Measurements from ENCODE around the gene TMEM242.

The TMEM242 gene

DNA sequence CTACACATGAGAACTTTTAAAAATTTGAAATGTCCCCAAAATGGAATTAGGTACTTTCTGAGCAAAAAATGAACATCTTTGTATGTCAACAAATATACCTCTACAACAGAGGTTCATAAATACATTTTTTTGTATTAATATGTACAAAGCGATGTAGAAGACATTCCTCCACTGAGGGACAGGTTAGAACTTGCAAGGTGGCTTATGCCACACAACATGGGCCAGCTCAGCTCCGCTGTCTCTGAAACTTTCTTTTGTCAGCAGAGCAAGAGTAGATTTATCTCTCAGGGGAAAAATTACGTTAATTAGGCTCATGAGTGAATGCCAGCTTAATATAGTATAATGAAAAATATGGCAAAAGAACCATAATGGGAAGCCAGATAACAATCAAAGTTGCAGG is 10.6 kb upstream of the TMEM242 start:
- H3K36me3 ChIP-seq (ENCODE audit: control insufficient read depth, low read length): no peaks in the 10 kb centered on the region
- no peaks in the 10 kb centered on the region for H3K9me2 ChIP-seq (replicated peaks; ENCODE audit: control insufficient read depth, low read length)
- no peaks in the 10 kb centered on the region for H3K9me3 ChIP-seq (ENCODE audit: control insufficient read depth, insufficient read depth, low read length)
- H3K4me1 ChIP-seq (ENCODE audit: control insufficient read depth, low read length): no peaks in the 10 kb centered on the region
- H3K4me2 ChIP-seq (ENCODE audit: low read length): no peak overlapping the region
- no peaks in the 10 kb centered on the region for H4K20me1 ChIP-seq (ENCODE audit: control insufficient read depth, insufficient read depth, low read depth, low read length)
- peaks cover 58% of the 10 kb centered on the region for H3K27me3 ChIP-seq (ENCODE audit: control insufficient read depth, low read length)
- H3K79me2 ChIP-seq (ENCODE audit: control insufficient read depth, low read length): no peaks in the 10 kb centered on the region
- no peaks in the 10 kb centered on the region for H3F3A ChIP-seq (ENCODE audit: control insufficient read depth, insufficient read depth)
- H3K27ac ChIP-seq (ENCODE audit: low read depth, low read length): no peak overlapping the region
- H3K4me3 ChIP-seq (ENCODE audit: low read length): no peak overlapping the region
- TF ChIP-seq EZH2phosphoT487 (IDR thresholded peaks at IDR 0.05; ENCODE audit: borderline replicate concordance, low read length): no peak
- TF ChIP-seq, protein P1, sequence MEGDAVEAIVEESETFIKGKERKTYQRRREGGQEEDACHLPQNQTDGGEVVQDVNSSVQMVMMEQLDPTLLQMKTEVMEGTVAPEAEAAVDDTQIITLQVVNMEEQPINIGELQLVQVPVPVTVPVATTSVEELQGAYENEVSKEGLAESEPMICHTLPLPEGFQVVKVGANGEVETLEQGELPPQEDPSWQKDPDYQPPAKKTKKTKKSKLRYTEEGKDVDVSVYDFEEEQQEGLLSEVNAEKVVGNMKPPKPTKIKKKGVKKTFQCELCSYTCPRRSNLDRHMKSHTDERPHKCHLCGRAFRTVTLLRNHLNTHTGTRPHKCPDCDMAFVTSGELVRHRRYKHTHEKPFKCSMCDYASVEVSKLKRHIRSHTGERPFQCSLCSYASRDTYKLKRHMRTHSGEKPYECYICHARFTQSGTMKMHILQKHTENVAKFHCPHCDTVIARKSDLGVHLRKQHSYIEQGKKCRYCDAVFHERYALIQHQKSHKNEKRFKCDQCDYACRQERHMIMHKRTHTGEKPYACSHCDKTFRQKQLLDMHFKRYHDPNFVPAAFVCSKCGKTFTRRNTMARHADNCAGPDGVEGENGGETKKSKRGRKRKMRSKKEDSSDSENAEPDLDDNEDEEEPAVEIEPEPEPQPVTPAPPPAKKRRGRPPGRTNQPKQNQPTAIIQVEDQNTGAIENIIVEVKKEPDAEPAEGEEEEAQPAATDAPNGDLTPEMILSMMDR (IDR thresholded peaks at IDR 0.05; ENCODE audit: low read depth, low read length, poor library complexity, severe bottlenecking): no peak

DNA sequence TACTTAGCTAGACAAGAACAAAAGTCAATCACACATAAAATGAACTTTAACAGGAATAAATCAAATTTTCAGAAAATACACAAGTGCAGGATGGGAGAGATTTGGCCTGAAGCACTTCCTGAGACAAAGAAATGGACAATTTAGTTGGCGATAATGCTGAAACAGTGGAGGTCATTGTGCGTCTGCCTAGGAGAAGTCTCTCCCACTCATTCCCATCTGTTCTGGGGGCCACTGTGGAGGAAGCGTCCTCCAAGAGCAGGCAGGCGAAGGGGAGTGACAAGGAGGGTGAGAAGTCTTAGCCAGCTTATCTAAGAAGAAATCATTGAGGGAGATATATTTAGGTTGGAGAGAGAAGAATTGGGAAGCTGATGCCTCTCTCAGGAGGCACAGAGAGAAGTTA is 10.2 kb upstream of the TMEM242 start:
- Histone ChIP-seq H4K20me1 (ENCODE audit: control insufficient read depth, insufficient read depth, low read depth, low read length) (no peaks in the 10 kb centered on the region), H3K4me1 (ENCODE audit: control insufficient read depth, low read length) (no peaks in the 10 kb centered on the region), H3K9me2 (replicated peaks; ENCODE audit: control insufficient read depth, low read length) (no peaks in the 10 kb centered on the region), H3K4me2 (ENCODE audit: low read length) (no peak overlapping the region), H3K4me3 (ENCODE audit: low read length) (no peak overlapping the region), H3F3A (ENCODE audit: control insufficient read depth, insufficient read depth) (no peaks in the 10 kb centered on the region), H3K27ac (ENCODE audit: low read depth, low read length) (no peak overlapping the region), H3K9me3 (ENCODE audit: control insufficient read depth, insufficient read depth, low read length) (no peaks in the 10 kb centered on the region), H3K36me3 (ENCODE audit: control insufficient read depth, low read length) (no peaks in the 10 kb centered on the region), H3K79me2 (ENCODE audit: control insufficient read depth, low read length) (no peaks in the 10 kb centered on the region), H3K27me3 (ENCODE audit: control insufficient read depth, low read length) (peaks cover 60% of the 10 kb centered on the region)
- no peak for TF ChIP-seq EZH2phosphoT487 (IDR thresholded peaks at IDR 0.05; ENCODE audit: borderline replicate concordance, low read length)
- TF ChIP-seq, protein P1 (IDR thresholded peaks at IDR 0.05; ENCODE audit: low read depth, low read length, poor library complexity, severe bottlenecking): no peak

DNA sequence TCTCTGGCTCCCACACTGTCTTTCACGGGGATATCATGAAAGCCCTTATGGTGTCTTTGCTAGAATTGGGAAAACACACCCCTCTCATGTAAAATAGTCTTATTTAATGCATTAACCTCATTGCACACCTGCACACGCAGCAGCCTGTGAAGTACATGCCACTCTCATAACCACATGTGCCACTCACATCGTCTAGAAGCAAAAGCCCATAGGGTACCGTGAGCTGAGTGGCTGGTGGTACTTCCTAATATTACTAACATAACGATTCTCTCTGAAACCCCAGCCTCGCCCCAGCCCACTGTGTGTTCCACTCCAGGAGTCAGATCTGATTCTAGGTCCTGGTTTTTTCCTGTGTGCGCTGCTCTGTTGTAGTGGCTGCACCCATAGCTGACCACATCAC is 9.5 kb upstream of the TMEM242 start:
- no peaks in the 10 kb centered on the region for H3K36me3 ChIP-seq (ENCODE audit: control insufficient read depth, low read length)
- no peak overlapping the region for H3K27ac ChIP-seq (ENCODE audit: low read depth, low read length)
- H3K4me1 ChIP-seq (ENCODE audit: control insufficient read depth, low read length): no peaks in the 10 kb centered on the region
- no peak for TF ChIP-seq EZH2phosphoT487 (IDR thresholded peaks at IDR 0.05; ENCODE audit: borderline replicate concordance, low read length)
- TF ChIP-seq, protein P1 (IDR thresholded peaks at IDR 0.05; ENCODE audit: low read depth, low read length, poor library complexity, severe bottlenecking): no peak
- H3K4me3 ChIP-seq (ENCODE audit: low read length): no peak overlapping the region
- no peaks in the 10 kb centered on the region for H3K79me2 ChIP-seq (ENCODE audit: control insufficient read depth, low read length)
- H3K9me3 ChIP-seq (ENCODE audit: control insufficient read depth, insufficient read depth, low read length): no peaks in the 10 kb centered on the region
- H3F3A ChIP-seq (ENCODE audit: control insufficient read depth, insufficient read depth): no peaks in the 10 kb centered on the region
- H3K4me2 ChIP-seq (ENCODE audit: low read length): no peak overlapping the region
- H4K20me1 ChIP-seq (ENCODE audit: control insufficient read depth, insufficient read depth, low read depth, low read length): no peaks in the 10 kb centered on the region
- no peaks in the 10 kb centered on the region for H3K9me2 ChIP-seq (replicated peaks; ENCODE audit: control insufficient read depth, low read length)
- H3K27me3 ChIP-seq (ENCODE audit: control insufficient read depth, low read length): peaks cover 65% of the 10 kb centered on the region

DNA sequence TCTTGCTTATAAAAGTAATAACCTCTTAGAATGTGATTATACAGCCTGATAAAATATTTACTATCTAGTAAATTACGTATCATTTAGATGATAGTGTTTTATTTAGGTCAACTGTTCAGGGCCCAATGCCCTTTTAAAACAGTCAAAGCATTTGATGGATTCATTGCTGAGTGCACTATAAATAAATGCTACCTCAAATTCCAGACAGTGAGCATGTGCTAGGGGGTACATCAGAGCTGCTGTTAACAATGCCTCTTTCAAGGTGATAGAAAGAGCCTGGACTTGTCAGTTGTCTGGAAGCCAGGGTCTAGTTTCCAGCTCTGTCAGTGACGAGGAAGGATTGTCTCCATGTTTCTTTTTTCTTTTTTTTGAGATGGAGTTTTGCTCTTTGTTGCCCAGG is 7.5 kb upstream of the TMEM242 start:
- Histone ChIP-seq H3K4me1 (ENCODE audit: control insufficient read depth, low read length) (no peaks in the 10 kb centered on the region), H3K27ac (ENCODE audit: low read depth, low read length) (no peak overlapping the region), H3K9me3 (ENCODE audit: control insufficient read depth, insufficient read depth, low read length) (no peaks in the 10 kb centered on the region), H3K9me2 (replicated peaks; ENCODE audit: control insufficient read depth, low read length) (no peaks in the 10 kb centered on the region), H3K79me2 (ENCODE audit: control insufficient read depth, low read length) (no peaks in the 10 kb centered on the region), H4K20me1 (ENCODE audit: control insufficient read depth, insufficient read depth, low read depth, low read length) (no peaks in the 10 kb centered on the region), H3K36me3 (ENCODE audit: control insufficient read depth, low read length) (no peaks in the 10 kb centered on the region), H3K4me2 (ENCODE audit: low read length) (no peak overlapping the region), H3K4me3 (ENCODE audit: low read length) (no peak overlapping the region), H3F3A (ENCODE audit: control insufficient read depth, insufficient read depth) (no peaks in the 10 kb centered on the region), H3K27me3 (ENCODE audit: control insufficient read depth, low read length) (peaks cover 64% of the 10 kb centered on the region)
- TF ChIP-seq EZH2phosphoT487 (IDR thresholded peaks at IDR 0.05; ENCODE audit: borderline replicate concordance, low read length): no peak
- TF ChIP-seq, protein P1 (IDR thresholded peaks at IDR 0.05; ENCODE audit: low read depth, low read length, poor library complexity, severe bottlenecking): no peak

All from DOHH2 (cell line).